ENCODE measurements around the gene SMURF1. TPM values are rescaled to one million over a fixed set of nuclear protein-coding genes. Genes with fewer than 3 reads are reported as not detected.

Gene SMURF1
- total RNA-seq, 6 donors from 2014 or later: 33.0 to 54.4 (median 45.9) TPM

DNA sequence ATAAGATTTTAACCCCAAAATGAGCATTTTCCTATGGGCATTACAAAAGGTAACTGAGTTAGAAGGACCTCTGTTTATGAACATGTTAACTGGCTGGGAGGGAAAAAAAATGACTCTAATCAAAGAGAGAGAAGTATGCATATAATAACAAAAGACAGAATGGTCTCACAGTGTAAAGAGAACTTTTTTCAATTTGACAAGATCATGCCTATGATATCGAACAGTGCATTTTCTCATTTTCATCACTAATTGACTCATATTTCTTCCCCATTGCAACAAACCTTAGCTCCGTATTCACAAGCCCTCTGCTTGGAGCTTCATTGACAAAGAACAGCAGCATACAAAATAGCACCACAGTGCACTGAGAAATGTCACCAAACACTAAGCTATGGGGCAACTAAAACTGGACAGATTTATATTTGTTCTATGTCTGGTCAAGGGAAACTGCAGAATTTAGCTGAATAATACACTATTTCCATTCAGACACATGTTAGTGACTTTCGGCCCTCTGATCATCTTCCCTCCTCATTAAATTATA, 45.6 kb downstream of the SMURF1 start:
- ATAC-seq (ENCODE audit: low FRiP score in 2 of 2) (no peak), DNase-seq (no peak)
- Histone ChIP-seq H3K9me3 (no peaks in the 10 kb centered on the region), H3K27me3 (no peaks in the 10 kb centered on the region), H3K36me3 (no peaks in the 10 kb centered on the region), H3K4me3 (no peak overlapping the region), H3K4me1 (peaks cover 14 to 39% (median 22%) of the 10 kb centered on the region in 4 donors), H3K27ac (peak overlapping the region in 2 of 4 donors; percentile 3 to 44)
- TF ChIP-seq CTCF (IDR thresholded peaks at IDR 0.05) (no peak), POLR2AphosphoS5 (IDR thresholded peaks at IDR 0.05) (no peak), EP300 (IDR thresholded peaks at IDR 0.05) (no peak), POLR2A (IDR thresholded peaks at IDR 0.05) (no peak)
- 79 to 82% methylated on average over 3 of the region's 3 CpGs for WGBS, 2 donors

GRCh38 chr7:99097730-99098129, 46.2 kb downstream of the SMURF1 start:
- H3K9me3 ChIP-seq: no peaks in the 10 kb centered on the region
- no peaks in the 10 kb centered on the region for H3K27me3 ChIP-seq
- WGBS, 2 donors: 94 to 98% methylated on average over 2 of the region's 2 CpGs
- peaks cover 14 to 39% (median 22%) of the 10 kb centered on the region in 4 donors for H3K4me1 ChIP-seq
- H3K27ac ChIP-seq: no peak overlapping the region
- no peak for ATAC-seq (ENCODE audit: low FRiP score in 2 of 2)
- DNase-seq: no peak
- no peak overlapping the region for H3K4me3 ChIP-seq
- no peak for TF ChIP-seq EP300 (IDR thresholded peaks at IDR 0.05)
- no peak for TF ChIP-seq POLR2AphosphoS5 (IDR thresholded peaks at IDR 0.05)
- TF ChIP-seq POLR2A (IDR thresholded peaks at IDR 0.05): no peak
- TF ChIP-seq CTCF (IDR thresholded peaks at IDR 0.05): no peak
- no peaks in the 10 kb centered on the region for H3K36me3 ChIP-seq

DNA sequence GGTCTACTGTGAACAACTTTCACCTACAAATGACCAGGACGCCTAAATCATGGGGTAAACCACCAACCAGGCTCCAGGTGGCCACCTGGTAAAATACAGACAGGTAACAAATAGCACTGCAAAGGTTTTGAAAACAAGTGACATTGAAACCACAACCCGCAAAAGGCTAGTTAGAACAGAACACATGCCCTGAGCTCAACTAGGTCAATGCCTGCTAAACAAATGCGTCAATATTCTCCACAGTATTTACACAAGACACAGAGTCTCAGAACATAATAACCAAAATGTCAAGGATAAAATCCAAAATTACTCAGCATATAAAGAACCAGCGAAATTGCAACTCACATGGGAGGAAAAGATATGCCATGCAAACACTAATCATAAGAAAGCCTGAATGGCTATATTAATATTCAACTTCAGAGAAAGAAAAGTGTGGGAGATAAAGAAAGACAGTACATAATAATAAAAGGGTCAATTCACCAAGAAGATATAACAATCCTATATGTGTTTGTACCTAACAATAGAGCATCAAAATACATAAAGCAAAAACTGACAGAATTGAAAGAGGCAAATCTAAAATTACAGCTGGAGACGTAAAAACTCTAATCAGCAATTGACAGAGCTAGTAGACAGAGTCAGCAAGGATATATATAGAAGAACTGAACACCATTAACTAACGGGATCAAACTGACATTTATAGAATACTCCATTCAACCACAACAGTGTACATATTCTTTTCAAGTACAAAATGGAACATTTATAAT, 47.6 kb downstream of the SMURF1 start:
- DNase-seq (no peak), ATAC-seq (ENCODE audit: low FRiP score in 2 of 2) (peak in 1 of 2 donors; percentile 73)
- Histone ChIP-seq H3K9me3 (no peaks in the 10 kb centered on the region), H3K27me3 (no peaks in the 10 kb centered on the region), H3K36me3 (no peaks in the 10 kb centered on the region), H3K4me1 (peaks cover 14 to 39% (median 22%) of the 10 kb centered on the region in 4 donors), H3K27ac (peak overlapping the region; percentile 35 to 66 (median 56)), H3K4me3 (no peak overlapping the region)
- WGBS, 2 donors: 69% methylated on average over 6 of the region's 6 CpGs
- TF ChIP-seq CTCF (IDR thresholded peaks at IDR 0.05) (no peak), POLR2A (IDR thresholded peaks at IDR 0.05) (no peak), POLR2AphosphoS5 (IDR thresholded peaks at IDR 0.05) (peak in 1 of 2 donors; percentile 6), EP300 (IDR thresholded peaks at IDR 0.05) (peak in 1 of 4 donors; percentile 55)

DNA sequence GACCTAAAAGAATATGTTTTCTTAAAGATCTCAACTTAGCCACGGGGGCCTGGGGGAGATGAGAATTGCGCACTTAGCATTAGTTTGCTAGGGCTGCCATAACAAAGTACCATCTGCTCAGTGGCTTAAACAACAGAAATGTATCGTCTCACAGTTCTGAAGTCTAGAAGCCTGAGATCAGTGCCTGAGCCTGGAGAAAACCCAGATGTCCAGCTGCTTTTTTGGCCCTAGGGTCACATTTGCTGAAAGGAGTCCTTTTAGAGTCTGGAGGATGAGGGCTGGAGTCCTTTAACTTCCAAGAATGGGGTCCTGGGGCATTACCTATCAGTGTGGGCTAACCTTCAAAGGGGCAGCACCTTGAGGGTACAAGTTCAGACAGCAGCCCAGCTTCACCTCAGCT, 48.2 kb downstream of the SMURF1 start:
- Histone ChIP-seq H3K4me3 (no peak overlapping the region), H3K27ac (peak overlapping the region; percentile 35 to 66 (median 56)), H3K4me1 (peaks cover 14 to 39% (median 21%) of the 10 kb centered on the region in 4 donors), H3K27me3 (no peaks in the 10 kb centered on the region), H3K9me3 (no peaks in the 10 kb centered on the region), H3K36me3 (no peaks in the 10 kb centered on the region)
- no peak for TF ChIP-seq EP300 (IDR thresholded peaks at IDR 0.05)
- no peak for TF ChIP-seq CTCF (IDR thresholded peaks at IDR 0.05)
- no peak for TF ChIP-seq POLR2A (IDR thresholded peaks at IDR 0.05)
- no peak for TF ChIP-seq POLR2AphosphoS5 (IDR thresholded peaks at IDR 0.05)
- no peak for DNase-seq
- WGBS, 2 donors: 32 to 70% methylated on average over 3 of the region's 3 CpGs
- ATAC-seq (ENCODE audit: low FRiP score in 2 of 2): peak in 1 of 2 donors; percentile 26
